ENCODE data around the gene PORCN.

Gene PORCN

GRCh38 chrX:48476919-48477318, 31.9 kb upstream of the PORCN start:
- DNase-seq (ENCODE audit: low read depth in 2 of 2), result no peak

GRCh38 chrX:48477960-48478755, 30.6 kb upstream of the PORCN start:
- no peak for DNase-seq (ENCODE audit: low read depth in 2 of 2)

GRCh38 chrX:48478806-48479205, 30.0 kb upstream of the PORCN start:
- no peak for DNase-seq (ENCODE audit: low read depth in 2 of 2)

- no peak for DNase-seq (ENCODE audit: low read depth in 2 of 2)
Observed at GRCh38 chrX:48480142-48480541, 28.6 kb upstream of the PORCN start.

- DNase-seq (ENCODE audit: low read depth in 2 of 2), result no peak
Observed at GRCh38 chrX:48480583-48480982, 28.2 kb upstream of the PORCN start.

GRCh38 chrX:48482526-48482925, 26.3 kb upstream of the PORCN start:
- no peak for DNase-seq (ENCODE audit: low read depth in 2 of 2)

GRCh38 chrX:48487362-48487798, 21.4 kb upstream of the PORCN start:
- DNase-seq (ENCODE audit: low read depth in 2 of 2), result no peak

- DNase-seq (ENCODE audit: low read depth in 2 of 2), result no peak
Observed at GRCh38 chrX:48488034-48488433, 20.8 kb upstream of the PORCN start.

- DNase-seq (ENCODE audit: low read depth in 2 of 2), result no peak
Observed at GRCh38 chrX:48489296-48489695, 19.5 kb upstream of the PORCN start.

GRCh38 chrX:48489892-48490291, 18.9 kb upstream of the PORCN start:
- no peak for DNase-seq (ENCODE audit: low read depth in 2 of 2)

GRCh38 chrX:48490661-48491060, 18.1 kb upstream of the PORCN start:
- no peak for DNase-seq (ENCODE audit: low read depth in 2 of 2)

GRCh38 chrX:48491809-48492208, 17.0 kb upstream of the PORCN start:
- no peak for DNase-seq (ENCODE audit: low read depth in 2 of 2)

GRCh38 chrX:48492293-48492910, 16.4 kb upstream of the PORCN start:
- no peak for DNase-seq (ENCODE audit: low read depth in 2 of 2)

- DNase-seq (ENCODE audit: low read depth in 2 of 2), result no peak
Observed at GRCh38 chrX:48493890-48494364, 14.9 kb upstream of the PORCN start.

- DNase-seq (ENCODE audit: low read depth in 2 of 2), result no peak
Observed at GRCh38 chrX:48496660-48497059, 12.1 kb upstream of the PORCN start.

GRCh38 chrX:48497871-48498270, 10.9 kb upstream of the PORCN start:
- DNase-seq (ENCODE audit: low read depth in 2 of 2), result no peak

GRCh38 chrX:48498374-48498809, 10.4 kb upstream of the PORCN start:
- no peak for DNase-seq (ENCODE audit: low read depth in 2 of 2)

GRCh38 chrX:48504261-48504660, 4.5 kb upstream of the PORCN start:
- no peak for DNase-seq (ENCODE audit: low read depth in 2 of 2)

GRCh38 chrX:48505481-48505880, 3.3 kb upstream of the PORCN start:
- DNase-seq (ENCODE audit: low read depth in 2 of 2), result no peak

GRCh38 chrX:48507246-48507645, 1.5 kb upstream of the PORCN start:
- no peak for DNase-seq (ENCODE audit: low read depth in 2 of 2)

- no peak for DNase-seq (ENCODE audit: low read depth in 2 of 2)
Observed at GRCh38 chrX:48509245-48509590, 426 bp downstream of the PORCN start.

GRCh38 chrX:48509619-48510018, 827 bp downstream of the PORCN start:
- no peak for DNase-seq (ENCODE audit: low read depth in 2 of 2)

GRCh38 chrX:48511560-48511959, 2.8 kb downstream of the PORCN start:
- DNase-seq (ENCODE audit: low read depth in 2 of 2), result no peak
